ENCODE results near the gene TUBB4A. TPM values are rescaled to one million over a fixed set of nuclear protein-coding genes. Genes with fewer than 3 reads are reported as not detected.

TUBB4A gene
- total RNA-seq, 1 donor from 2014 or later, result 6.8 TPM

DNA sequence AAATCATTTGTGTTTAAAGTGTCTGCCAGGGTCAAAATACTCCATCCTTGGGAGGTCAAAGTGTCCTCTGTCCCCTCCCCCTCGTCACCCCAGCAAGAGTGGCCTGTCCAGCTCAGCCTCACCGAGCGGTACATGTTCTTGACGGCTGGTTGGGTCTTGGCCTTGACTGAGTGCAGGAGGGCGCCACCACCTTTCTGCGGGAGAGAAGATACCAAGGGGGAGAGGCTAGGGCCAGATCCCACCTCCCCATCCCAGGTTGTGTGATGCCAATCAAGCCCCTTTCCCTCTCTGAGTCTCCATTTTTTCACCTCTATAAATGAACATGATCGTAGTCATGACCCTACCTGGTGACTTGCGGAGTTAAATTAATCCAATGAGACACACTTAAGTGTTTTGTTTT, 31.9 kb downstream of the TUBB4A start:
- no peak for DNase-seq (ENCODE audit: low read depth)

DNA sequence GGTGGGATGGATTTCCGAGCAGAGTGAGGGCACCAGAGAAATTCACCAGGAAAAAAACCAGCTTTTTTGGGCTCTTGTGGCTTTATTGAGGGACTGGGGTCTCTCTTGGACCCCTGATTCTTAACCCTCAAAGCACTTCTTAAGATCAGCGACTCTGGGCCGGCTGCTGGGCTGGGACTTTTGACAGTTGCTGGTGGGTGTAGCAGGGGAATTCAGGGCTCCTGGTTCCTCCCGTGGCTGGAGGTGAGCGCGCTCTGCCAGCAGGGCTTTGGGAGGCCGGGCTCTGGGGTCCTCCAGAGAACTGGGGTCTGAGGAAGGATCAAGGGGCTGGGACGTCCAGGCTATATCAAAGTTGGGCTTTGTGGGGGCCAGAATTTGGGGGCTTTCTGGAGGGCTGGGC, 34.7 kb downstream of the TUBB4A start:
- DNase-seq (ENCODE audit: low read depth), result no peak

DNA sequence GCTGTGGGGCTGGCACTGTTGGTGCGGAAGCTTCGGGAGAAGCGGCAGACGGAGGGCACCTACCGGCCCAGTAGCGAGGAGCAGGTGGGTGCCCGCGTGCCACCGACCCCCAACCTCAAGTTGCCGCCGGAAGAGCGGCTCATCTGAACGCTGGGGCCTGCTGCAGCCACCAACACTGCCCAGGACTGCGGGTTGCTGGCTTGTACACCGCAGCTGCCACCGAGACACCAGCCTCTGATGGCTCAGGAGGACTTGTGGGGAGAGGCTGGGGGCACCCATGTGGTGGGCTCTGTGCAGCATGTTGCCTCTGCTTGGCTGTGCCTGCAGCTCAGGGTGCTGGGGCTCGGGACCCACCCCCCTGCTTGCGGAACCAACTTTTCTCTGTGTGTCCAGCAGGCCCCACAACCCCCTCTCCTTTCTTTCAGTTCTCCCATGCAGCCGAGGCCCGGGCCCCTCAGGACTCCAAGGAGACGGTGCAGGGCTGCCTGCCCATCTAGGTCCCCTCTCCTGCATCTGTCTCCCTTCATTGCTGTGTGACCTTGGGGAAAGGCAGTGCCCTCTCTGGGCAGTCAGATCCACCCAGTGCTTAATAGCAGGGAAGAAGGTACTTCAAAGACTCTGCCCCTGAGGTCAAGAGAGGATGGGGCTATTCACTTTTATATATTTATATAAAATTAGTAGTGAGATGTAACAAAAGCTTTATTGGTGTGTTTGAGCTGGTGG, 35.4 kb downstream of the TUBB4A start:
- DNase-seq (ENCODE audit: low read depth), result no peak

DNA sequence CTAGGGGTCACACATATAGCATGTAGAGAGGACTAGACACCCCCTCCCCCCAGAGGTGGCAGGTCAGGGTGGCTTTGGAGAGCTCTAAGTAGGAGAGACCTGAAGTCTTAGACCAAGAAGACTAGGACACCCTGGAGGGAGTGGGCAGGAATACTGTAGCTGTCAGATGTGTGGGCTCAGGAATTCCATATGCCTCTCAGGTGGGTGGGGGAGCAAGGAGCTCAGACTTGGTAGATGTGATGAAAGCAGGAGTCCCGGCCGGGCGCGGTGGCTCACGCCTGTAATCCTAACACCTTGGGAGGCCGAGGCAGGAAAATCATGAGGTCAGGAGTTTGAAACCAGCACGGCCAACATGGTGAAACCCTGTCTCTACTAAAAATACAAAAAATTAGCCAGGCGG, 36.4 kb downstream of the TUBB4A start:
- DNase-seq (ENCODE audit: low read depth), result no peak

DNA sequence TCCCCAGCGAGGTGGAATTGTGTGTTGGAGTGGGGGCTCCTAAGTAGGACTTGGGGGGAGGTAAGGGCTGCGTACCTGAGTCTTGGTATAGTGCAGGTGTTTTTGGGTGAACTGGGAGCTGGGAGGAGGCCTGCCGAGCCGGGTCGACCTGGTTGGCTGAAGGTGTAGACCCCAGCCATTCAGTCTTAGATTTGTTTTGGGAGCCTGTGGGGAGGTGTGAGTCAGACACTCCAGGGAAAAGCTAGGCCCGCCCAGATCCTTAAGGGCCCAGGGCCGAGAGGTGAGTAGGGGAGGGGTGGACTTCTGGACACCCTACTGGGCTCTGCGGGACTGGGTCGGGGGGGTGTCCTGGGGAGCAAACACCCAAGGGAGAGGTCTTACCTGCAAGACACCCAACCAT, 37.1 kb downstream of the TUBB4A start:
- DNase-seq (ENCODE audit: low read depth), result peak; percentile 14

DNA sequence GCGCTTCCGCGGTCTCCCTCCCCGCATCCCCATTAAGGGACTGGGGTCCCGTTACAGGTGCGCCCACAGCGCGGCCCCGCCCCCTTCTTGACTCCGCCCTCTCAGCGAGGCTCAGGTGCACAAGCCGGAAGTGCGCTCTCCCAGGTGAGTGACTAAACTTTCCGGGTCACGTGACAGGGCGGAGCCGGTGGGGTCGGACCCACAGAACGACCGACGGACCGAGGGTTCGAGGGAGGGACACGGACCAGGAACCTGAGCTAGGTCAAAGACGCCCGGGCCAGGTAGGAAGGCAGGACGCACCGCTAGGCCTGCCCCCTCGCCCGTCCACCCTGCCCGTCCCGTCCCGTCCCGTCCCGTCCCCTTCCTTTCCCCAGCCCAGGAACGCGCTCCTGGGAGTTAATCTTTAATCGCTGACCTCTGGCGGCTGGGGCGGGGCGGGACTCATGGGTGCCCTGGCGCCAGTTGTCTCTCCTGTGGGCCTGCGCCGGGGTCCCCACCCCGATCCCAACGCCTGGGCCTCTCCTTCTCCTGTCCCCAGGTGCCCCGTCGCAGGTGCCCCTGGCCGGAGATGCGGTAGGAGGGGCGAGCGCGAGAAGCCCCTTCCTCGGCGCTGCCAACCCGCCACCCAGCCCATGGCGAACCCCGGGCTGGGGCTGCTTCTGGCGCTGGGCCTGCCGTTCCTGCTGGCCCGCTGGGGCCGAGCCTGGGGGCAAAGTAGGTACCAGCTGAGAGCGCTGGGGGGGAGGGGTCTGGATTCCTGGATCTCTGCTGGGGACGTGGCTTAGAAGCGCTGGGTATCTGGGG, 37.8 kb downstream of the TUBB4A start, which contains the start of gene CRB3:
Gene CRB3 (plus strand): TSS at position 202 of the 804 bp plus-strand sequence. CDS start 431 bp downstream, at position 633.
- DNase-seq (ENCODE audit: low read depth), result peak; percentile 17

DNA sequence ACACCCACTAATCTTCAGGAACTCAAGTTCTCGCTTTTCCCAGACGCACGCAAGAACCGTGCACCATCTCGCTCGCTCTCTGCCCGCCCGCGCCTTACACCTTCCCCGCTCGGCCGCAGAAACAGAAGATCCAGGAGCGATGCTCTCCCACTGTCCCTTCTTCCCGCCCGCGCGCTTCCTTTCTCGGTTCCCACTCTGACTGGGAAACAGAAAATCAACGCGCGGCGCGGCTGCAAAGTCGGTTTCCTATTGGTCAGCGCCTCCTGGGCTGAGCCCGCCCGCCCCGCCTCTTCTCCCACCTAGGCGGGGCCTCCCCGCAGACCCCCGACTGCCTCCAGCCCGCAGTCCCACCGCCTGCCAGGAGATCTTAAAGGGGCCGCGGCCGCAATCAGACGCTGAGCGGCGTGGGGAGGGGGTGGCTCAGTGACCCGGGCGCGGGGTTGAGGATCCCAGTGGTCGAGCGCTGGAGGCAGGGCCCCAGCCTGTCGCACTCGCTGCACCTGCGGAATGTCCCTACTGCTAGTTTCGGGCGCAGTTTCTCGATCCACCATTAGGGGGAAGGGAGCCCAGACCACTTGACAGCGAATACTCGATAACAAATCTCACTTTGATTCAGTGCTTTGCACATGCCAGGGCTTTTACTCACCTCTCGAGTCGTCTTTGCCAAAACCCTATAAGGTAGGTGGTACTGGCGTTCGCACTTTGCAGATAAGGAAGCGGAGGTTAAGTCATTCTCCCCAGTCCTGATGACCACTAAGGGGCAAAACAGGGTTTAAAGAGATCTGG, 41.8 kb downstream of the TUBB4A start:
- peak; percentile 94 for DNase-seq (ENCODE audit: low read depth)

DNA sequence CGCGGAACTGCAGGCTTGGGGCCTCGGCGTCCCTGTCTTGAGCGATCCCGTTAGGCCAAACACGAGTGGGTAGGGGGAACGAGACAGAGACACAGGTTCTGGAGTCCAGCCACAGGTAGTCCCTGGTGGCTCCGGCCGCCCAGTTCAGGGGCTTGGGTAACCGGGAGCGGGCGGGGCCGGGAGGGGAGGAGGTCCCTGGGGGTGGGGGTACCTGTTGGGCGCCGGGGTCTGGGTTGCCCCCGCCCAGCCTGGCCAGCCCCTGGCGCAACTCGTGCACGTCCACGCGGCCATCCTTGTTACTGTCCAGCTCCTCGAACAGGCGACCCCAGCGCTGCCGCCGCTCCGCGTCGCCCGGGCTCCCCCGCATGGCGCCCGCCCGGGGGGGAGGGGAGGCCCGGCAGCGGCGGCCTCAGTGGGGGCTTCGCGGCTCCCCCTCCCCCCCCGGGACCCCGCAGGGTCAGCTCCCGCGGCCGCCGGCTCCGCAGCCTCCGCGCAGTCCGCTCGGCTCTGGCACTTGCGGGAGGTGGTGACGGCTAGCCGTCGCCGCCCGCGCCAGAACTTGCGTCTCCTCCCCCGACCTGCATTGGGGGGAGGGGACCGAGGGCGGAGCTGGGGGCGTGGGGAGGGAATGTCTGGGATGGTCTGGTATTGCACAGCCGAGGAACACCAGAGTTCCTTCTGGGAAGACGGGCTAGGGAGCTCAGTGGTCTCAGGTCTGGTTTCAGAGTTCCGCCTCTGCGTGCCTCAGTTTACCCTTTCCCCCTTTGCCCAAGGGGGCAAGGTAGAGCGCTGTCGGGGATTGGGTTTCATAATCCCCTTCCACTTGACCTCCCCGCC, 42.6 kb downstream of the TUBB4A start, which contains the start of gene SLC25A23:
Gene SLC25A23 (minus strand): TSS at position 531 of the 837 bp plus-strand sequence. CDS start 164 bp downstream, at position 367.
- peak; percentile 49 for DNase-seq (ENCODE audit: low read depth)

DNA sequence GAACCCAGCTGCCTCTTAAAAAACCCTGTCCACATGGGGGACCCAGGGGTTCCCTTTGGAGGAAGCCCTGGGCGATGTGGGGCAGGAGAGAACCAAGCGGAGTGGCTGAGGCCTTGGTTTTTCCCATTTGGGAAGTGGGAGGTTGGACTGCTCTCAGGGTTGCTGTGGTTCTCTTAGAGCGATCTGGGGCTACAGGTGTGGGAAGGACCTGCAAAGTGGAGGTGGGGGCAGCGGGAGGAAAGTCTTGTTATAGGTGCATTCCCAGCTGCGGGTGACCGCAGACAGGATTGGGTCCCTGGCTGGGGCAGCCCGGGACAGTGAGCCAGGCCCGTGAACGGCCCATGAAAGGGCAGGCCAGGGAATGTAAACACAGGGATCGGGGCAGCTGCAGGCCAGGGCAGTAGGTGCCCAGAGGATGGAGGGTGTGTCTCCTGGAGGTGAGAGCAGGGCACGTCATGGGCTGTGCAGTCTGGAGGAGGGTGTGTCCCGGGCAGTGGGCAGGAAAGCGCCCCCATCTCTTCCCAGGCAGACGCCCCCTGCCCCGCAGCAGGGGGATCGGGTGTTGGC, 43.3 kb downstream of the TUBB4A start:
- no peak for DNase-seq (ENCODE audit: low read depth)

DNA sequence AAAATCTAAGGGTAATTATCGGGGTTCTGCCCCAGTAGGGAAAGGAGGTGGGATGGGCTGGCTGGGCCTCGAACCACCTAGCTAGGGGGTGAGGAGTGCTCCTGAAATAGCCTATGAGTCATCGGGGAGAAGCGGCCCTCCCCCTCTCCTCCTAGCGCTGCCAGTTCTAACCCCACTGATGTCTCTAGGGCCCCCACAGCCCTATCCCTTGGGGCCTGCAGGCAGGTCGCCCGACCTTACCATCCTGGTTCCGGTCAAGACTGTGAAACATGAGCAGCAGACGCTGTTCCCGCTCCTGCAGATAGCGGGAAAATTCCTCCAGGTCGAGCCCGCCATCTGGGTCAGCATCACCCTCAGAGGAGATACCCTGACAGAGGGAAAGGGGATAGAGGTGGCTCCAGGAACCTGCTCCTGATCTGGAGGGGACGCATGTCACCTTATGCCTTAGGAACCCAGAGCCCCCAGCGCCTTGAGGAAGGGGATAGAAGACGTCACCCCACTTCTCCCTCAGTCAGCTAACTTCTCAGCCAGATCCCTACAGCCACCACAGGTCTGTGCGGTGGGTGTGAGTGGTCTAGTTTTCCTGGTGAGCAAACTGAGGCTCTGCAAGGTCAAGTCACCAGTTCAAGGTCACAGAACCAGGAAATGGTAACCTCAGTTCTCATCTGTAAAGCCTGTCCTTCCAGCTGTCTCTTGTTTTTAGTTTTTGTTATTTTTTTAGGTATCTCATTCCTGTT, 44.0 kb downstream of the TUBB4A start:
- DNase-seq (ENCODE audit: low read depth), result no peak

DNA sequence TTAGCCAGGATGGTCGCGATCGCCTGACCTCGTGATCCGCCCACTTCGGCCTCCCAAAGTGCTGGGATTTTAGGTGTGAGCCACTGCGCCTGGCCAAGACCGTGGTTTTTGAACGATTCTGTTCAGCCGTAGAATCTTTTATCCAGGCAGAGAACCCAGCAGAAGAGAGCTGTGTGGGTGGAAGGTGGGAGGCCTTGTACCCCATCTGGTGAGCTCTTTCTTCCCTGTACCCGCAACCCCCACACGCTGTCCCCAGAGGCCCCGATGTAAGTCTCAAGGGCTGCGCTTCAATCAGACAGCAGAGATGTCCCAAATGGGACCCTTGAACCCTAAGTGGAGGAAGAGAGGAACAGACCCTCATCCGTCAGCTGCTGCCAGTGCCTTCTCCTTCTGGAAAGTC, 46.2 kb downstream of the TUBB4A start:
- DNase-seq (ENCODE audit: low read depth), result no peak

DNA sequence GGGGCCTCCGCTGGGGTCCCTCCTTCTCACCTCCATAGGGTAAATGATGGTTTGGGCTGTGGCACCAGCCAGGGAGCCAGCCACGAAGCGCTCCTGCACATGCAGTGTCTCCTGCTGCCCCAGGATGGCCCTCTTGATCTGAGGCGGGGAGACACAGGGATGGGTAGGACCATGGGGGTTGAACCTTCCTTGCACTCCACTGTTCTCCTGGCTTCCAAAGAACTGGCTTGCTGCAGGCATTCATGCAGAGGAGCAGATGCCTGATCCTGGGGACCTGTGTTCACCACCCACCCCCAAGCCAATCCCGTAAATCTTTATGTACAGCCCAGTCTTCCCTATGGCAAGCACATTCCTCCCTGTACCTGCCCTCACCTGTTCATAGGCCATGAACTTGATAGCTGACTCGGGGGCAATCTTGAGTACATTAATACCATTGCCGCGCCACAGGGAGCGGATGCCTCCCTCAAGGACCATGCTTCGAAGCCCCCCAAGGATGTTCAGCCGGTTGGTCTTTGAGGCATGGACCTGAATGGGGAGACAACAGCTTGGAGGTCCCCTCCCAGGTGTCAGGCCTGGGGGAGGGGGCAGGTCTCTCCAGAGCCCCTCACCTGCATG, 48.1 kb downstream of the TUBB4A start:
- DNase-seq (ENCODE audit: low read depth), result no peak

DNA sequence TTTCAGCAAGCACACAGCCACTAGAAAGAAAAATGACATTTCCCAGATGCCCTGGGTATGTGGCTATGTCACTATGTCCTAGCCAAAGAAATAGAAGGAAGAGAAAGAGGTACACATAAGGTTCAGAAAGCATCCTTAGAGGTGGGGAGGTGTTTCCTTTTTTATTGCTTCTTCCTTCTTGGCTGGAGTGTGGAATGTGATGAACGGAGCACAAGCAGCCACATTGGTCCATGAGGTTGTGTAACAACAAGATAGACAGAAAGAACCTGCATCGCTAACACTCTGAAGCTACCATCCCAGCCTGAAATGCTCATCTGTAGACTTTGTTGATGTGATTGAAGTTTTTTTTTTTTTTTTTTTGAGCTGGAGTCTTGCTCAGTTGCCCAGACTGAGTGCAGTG, 49.2 kb downstream of the TUBB4A start:
- no peak for DNase-seq (ENCODE audit: low read depth)

DNA sequence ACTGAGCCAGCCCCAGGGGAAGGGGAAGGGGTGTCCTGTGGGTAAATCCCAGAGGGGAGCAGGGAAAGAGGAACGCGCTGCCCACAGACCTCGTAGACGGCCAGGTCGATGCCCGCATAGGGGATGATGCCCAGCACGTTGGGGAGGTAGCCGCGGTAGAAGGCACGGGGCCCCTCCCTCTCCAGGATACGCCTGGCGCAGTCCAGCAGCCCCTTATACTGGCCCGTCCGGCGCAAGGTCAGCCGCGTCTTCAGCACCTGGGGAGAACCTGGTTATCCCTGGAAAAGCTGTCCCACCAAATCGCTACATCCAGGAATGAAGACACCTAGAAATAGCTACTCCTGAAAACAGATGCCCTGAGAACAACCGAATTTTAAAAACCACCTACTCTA, 49.9 kb downstream of the TUBB4A start:
- no peak for DNase-seq (ENCODE audit: low read depth)

DNA sequence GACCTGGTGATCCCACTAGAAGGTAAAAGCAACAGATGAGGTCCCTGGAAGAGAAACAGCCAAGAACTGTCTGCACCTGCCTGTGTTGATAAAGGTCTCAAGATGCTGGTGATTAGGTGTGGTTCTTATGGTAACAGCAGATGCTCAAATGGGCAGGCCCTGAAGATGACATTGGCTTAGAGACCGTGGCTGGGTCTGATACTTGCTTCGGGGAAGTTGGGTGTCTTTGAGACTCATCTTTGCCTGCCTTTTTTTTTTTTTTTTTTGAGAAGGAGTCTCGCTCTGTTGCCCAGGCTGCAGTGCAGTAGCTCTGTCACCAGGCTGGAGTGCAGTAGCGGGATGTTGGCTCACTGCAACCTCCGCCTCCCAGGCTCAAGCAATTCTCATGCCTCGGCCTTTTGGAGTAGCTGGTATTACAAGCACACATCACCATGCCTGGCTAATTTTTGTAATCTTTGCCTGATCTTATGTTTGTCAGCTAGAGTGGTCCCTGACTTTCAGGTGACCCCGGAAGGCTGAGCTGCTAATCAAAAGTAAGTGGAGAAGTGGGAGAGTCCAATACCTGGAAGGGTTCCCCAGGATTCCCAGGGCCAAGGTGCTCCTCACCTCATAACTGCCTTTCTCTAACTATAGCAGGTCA, 50.4 kb downstream of the TUBB4A start:
- no peak for DNase-seq (ENCODE audit: low read depth)

DNA sequence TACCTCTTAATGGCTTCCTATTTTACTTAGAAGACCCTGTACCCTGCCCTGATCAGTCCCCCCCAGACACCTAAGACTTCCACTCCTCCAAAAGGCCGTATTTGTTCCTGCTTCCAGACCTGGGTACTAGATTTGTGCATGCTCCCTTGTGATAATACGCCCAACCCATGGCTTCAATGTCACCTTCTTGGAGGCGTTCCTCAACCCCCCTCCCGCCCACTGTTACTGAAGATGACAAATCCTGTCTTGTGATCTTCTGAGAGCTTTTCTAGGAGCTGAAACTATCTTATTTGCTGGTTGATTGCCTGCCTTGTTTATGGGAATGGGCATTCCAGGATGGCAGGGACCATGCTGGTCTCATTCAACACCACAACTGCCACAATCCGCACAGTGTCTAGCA, 51.9 kb downstream of the TUBB4A start:
- DNase-seq (ENCODE audit: low read depth), result no peak

DNA sequence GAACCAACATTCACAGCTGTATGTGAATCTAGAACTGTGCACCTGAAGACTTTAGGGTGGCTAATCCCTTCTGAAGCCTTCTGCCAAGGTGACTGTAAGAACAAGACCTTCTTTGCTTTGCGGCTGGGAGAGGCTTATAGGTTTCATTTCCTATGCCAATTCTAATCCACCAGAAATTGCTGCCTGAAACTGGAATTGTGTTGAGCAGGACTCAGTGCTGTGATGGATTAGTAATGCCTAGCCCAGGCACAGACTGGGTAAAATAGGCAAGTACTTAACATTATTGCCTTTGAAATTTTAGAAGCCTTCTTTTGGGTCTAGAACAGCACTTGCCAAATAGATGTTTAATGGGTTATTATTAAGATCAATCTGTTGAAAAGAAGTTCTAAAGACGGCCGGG, 54.1 kb downstream of the TUBB4A start:
- no peak for DNase-seq (ENCODE audit: low read depth)

DNA sequence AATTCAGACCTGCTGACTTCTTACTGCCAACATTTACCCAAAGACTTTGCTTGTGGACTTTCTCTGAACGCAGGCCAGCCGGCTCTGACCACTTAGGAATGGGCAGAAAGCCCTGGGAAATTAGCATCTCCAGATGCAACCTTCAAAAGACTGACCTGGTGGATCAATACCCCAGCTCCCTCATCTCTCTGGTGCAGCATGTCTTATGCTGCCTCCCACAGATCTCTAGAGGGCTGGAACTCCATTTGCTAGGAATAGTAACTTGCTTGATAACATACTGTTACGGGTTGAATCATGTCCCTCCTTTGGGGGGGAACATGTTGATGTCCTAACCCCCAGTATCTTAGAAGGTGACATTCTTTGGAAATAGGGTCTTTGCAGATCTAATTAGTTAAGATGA, 55.7 kb downstream of the TUBB4A start:
- no peak for DNase-seq (ENCODE audit: low read depth)
